Measurements from ENCODE around the gene VAV3. TPM values are rescaled to one million over a fixed set of nuclear protein-coding genes. Genes with fewer than 3 reads are reported as not detected.
A peak's percentile ranks its signal among the peaks of the same experiment; 100 is the strongest.

VAV3 gene
- total RNA-seq, 4 donors from 2014 or later, result 0.33 to 12.1 (median 0.47) TPM

DNA sequence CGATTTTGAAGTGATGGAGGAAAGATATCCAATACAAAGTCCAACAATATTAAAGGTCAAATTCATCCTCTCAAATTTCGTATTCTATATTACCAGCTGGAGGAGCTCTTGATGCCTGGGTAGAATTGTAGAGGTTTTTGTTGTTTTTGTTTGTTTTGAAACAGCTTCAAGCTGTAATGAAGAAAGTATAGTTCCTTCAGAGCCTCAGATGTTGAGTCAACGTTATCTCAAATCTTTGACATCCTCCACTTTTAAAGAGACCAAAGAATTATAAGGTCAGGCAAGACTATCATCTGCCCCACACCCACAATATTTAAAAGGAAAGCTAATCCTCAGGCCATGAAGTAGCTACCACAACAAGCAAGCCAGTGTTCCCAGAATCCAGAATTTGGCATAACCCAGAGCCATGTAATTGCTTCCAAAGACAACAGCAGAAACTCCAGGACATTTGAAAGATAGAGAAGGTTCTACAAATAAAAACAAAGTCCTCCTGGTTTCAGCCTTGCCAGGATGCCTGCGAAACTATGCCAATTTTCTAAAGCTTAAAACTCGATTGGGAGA is 24.9 kb downstream of the VAV3 start:
- in situ Hi-C loops (cut with MboI; ENCODE audit: low sequenced_read_pairs in 4 of 4) (no loop called here), intact Hi-C loops (cut with DNase I; ENCODE audit: low total_unique reads) (loop anchor here (10.0 kb wide), 1 partner anchor 155 kb away; no protein-coding TSS in a partner anchor)
- Histone ChIP-seq H3K27ac (peak overlapping the region in 1 of 4 donors; percentile 7), H3K36me3 (no peaks in the 10 kb centered on the region), H3K27me3 (no peaks in the 10 kb centered on the region), H3K9me3 (no peaks in the 10 kb centered on the region), H3K4me1 (peaks cover 0 to 3% of the 10 kb centered on the region in 2 donors), H3K4me3 (no peak overlapping the region)
- ATAC-seq (no peak), DNase-seq (no peak)
- no peak for TF ChIP-seq POLR2A (IDR thresholded peaks at IDR 0.05)

DNA sequence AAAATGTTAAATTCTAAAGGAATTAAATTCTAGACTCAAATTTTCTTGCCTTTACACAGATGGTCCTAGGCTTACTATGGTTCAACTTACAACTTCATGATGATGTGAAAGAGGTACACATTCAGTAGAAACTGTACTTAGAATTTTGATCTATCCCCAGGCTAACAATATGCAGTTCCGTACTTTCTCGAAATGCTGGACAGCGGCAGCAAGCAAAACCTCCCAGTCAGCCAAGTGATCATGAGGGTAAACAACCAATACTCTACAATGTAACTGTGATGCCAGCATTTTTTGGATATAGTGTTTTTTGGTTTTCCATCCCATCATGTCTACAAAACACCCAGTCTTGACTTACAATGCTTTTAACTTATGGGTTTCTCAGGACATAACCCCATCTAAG is 25.7 kb downstream of the VAV3 start:
- TF ChIP-seq, protein P1, sequence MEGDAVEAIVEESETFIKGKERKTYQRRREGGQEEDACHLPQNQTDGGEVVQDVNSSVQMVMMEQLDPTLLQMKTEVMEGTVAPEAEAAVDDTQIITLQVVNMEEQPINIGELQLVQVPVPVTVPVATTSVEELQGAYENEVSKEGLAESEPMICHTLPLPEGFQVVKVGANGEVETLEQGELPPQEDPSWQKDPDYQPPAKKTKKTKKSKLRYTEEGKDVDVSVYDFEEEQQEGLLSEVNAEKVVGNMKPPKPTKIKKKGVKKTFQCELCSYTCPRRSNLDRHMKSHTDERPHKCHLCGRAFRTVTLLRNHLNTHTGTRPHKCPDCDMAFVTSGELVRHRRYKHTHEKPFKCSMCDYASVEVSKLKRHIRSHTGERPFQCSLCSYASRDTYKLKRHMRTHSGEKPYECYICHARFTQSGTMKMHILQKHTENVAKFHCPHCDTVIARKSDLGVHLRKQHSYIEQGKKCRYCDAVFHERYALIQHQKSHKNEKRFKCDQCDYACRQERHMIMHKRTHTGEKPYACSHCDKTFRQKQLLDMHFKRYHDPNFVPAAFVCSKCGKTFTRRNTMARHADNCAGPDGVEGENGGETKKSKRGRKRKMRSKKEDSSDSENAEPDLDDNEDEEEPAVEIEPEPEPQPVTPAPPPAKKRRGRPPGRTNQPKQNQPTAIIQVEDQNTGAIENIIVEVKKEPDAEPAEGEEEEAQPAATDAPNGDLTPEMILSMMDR (IDR thresholded peaks at IDR 0.05 in 4 of 5, conservative IDR thresholded peaks at IDR 0.05 in 1 of 5), result no peak
- TF ChIP-seq POLR2A (IDR thresholded peaks at IDR 0.05), result no peak
- no peak for DNase-seq
- H3K27me3 ChIP-seq, result no peaks in the 10 kb centered on the region
- no peaks in the 10 kb centered on the region for H3K9me3 ChIP-seq
- peaks cover 0 to 3% of the 10 kb centered on the region in 2 donors for H3K4me1 ChIP-seq
- no peak for ATAC-seq
- no peak overlapping the region for H3K4me3 ChIP-seq
- H3K27ac ChIP-seq, result no peak overlapping the region
- intact Hi-C loops (cut with DNase I; ENCODE audit: low total_unique reads), result no loop called here
- no peaks in the 10 kb centered on the region for H3K36me3 ChIP-seq
- in situ Hi-C loops (cut with MboI; ENCODE audit: low sequenced_read_pairs in 4 of 4), result no loop called here

DNA sequence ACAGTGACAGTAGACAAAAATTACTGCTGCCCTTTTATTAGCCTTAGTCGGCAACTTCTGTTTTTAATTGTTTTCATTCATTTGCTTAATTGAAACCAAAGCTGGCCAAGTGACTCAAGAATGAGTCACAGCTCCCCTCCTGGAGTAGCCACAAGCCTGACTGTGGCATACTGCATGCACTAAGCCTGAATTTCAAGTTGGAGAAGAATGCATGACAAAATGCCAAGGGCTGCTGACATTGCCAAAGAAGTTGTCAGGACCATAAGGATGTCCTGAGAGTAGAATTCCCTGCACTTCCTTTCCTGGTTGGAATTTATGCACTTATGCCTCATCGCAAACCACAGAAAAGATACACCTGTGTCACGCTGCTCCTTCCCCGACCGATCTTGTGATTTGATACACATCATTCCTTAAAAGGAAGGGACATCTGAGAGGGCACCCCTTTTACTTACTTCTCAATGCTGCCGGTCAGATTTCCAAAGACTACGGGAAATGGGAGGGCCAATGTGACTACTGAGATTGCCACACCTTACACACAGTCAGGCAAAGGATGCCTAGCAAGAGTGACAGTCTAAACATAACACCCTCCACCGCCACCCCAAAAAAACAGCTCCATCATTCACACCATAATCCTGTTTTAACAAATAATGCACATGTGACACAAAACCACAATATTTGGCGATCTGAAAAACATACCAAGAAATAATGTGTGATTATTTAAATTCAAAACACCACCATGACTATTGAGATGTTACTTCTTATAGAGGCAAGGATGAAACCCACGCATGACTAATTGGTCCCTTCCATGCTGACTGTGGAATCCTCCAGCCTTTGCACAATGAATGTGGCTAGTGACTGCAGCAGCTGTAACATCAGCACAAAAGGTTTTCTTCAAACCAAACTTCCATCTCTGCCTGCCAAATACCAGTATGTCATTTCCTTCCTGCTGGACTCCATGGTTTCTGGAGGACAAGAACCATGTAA is 28.2 kb downstream of the VAV3 start:
- TF ChIP-seq POLR2A (IDR thresholded peaks at IDR 0.05), result no peak
- TF ChIP-seq, protein P1 (IDR thresholded peaks at IDR 0.05 in 4 of 5, conservative IDR thresholded peaks at IDR 0.05 in 1 of 5), result no peak
- no peak overlapping the region for H3K4me3 ChIP-seq
- no peaks in the 10 kb centered on the region for H3K36me3 ChIP-seq
- H3K27ac ChIP-seq, result peak overlapping the region in 1 of 4 donors; percentile 35
- H3K4me1 ChIP-seq, result peaks cover 0 to 3% of the 10 kb centered on the region in 2 donors
- peak; percentile 4 to 19 for DNase-seq
- H3K27me3 ChIP-seq, result no peaks in the 10 kb centered on the region
- in situ Hi-C loops (cut with MboI; ENCODE audit: low sequenced_read_pairs in 4 of 4), result no loop called here
- intact Hi-C loops (cut with DNase I; ENCODE audit: low total_unique reads), result no loop called here
- ATAC-seq, result peak; percentile 56 to 68
- H3K9me3 ChIP-seq, result no peaks in the 10 kb centered on the region

DNA sequence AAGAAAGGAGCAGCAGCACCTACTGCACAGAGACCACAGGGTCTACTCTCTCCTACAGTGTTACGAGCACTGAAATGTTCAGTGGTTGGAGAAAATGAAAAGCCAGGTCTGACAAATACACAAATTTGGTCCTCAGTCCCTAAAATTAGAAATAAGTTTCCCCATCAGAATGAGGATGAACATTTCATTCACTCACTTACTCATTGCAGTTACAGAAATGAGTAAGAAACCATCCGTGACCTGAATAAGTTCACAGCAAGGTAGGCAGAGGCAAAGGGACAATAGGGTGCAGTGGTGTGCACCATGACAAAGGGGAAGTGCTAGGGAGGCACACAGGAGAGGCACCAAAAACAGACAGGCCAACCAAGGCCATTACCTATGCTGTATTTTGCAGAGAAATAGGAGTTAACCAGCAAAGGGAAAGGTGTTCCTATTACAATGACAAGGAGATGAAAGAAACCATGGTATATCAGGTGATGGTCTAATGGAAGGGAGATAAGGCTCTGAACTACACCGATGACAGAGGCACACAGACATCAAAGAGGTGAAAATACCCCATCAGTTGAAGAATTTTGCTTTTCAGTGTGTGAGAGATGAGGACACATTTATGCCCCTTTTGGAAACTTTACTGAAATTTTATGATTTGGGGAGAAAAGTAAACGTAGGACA is 29.4 kb downstream of the VAV3 start:
- no peaks in the 10 kb centered on the region for H3K27me3 ChIP-seq
- no peak for TF ChIP-seq POLR2A (IDR thresholded peaks at IDR 0.05)
- TF ChIP-seq, protein P1 (IDR thresholded peaks at IDR 0.05 in 4 of 5, conservative IDR thresholded peaks at IDR 0.05 in 1 of 5), result no peak
- H3K27ac ChIP-seq, result no peak overlapping the region
- no peaks in the 10 kb centered on the region for H3K9me3 ChIP-seq
- DNase-seq (no peak), ATAC-seq (no peak)
- no peak overlapping the region for H3K4me3 ChIP-seq
- in situ Hi-C loops (cut with MboI; ENCODE audit: low sequenced_read_pairs in 4 of 4), result no loop called here
- intact Hi-C loops (cut with DNase I; ENCODE audit: low total_unique reads), result no loop called here
- peaks cover 0 to 3% of the 10 kb centered on the region in 2 donors for H3K4me1 ChIP-seq
- no peaks in the 10 kb centered on the region for H3K36me3 ChIP-seq

DNA sequence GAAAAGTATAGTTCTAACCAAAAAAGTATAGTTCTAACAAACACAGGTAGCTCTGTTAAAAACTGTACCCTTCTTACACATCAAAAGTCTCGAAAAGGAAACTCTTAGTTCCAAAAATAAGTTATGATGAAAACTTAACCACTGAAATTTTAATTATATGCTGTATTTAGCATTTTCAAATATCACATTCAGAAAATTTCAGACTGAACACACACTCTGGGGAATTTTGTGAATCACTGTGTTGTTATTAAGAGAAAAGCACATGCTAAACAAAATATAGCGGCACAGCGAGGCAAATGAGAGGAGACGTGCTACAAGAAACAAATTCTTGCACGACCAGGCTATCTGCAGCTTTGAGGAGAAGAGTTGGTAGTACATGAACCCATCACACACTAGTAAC is 30.4 kb downstream of the VAV3 start:
- ATAC-seq (no peak), DNase-seq (no peak)
- intact Hi-C loops (cut with DNase I; ENCODE audit: low total_unique reads) (no loop called here), in situ Hi-C loops (cut with MboI; ENCODE audit: low sequenced_read_pairs in 4 of 4) (no loop called here)
- Histone ChIP-seq H3K4me3 (no peak overlapping the region), H3K27ac (no peak overlapping the region), H3K27me3 (no peaks in the 10 kb centered on the region), H3K36me3 (no peaks in the 10 kb centered on the region), H3K9me3 (no peaks in the 10 kb centered on the region), H3K4me1 (peaks cover 0 to 3% of the 10 kb centered on the region in 2 donors)
- TF ChIP-seq, protein P1 (IDR thresholded peaks at IDR 0.05 in 4 of 5, conservative IDR thresholded peaks at IDR 0.05 in 1 of 5), result no peak
- TF ChIP-seq POLR2A (IDR thresholded peaks at IDR 0.05), result no peak

Data from gastrocnemius medialis (tissue), 4 donors.